Activated CD8-positive, alpha-beta memory T cell treated with anti-CD3 and anti-CD28 coated beads for 4 hours (primary cell): Measurements from ENCODE around the gene ALX1.
"Not testable (repeated sequence)": the region's sequence is repeated elsewhere in the genome, so short reads cannot be mapped to it uniquely, and the experiment has no call there.

ENCODE experiments used
- DNase-seq, 2 donors: peaks; one replicate each; pipeline ENCODE4 v3.0.0-alpha.2; 2020; ENCODE audit warnings: low read depth in 2 of 2

The ALX1 gene

DNA sequence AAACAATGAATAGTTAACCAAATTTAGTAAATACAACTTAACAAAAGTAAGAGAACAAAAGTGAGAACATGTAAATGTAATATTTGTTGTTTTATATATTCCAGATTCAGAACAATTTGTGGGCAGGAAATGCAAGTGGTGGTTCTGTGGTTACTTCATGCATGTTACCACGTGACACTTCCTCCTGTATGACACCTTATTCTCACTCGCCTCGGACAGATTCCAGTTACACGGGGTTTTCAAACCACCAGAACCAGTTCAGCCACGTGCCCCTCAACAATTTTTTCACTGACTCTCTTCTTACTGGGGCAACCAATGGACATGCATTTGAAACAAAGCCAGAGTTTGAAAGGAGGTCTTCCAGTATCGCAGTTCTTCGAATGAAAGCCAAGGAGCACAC, 21.0 kb downstream of the ALX1 start:
- DNase-seq, result no peak

DNA sequence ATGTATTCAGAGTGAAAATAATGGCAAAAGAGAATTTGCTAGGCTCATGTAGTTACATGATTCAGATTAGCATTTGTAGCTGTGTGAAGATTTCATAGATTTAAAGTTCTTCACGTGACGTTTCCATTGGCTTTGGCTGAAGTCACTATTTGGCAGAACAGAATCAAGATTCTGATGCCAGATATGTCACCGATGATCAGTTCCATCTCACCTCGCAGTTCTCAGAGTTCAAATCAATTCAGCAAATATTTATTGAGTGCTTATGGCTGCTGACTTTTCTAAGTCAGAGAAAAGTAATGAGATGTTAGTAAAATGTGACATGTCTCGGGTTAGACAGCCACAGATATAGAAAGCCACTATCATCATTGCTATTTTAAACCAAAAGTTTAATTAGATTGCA, 28.4 kb downstream of the ALX1 start:
- DNase-seq, result no peak

DNA sequence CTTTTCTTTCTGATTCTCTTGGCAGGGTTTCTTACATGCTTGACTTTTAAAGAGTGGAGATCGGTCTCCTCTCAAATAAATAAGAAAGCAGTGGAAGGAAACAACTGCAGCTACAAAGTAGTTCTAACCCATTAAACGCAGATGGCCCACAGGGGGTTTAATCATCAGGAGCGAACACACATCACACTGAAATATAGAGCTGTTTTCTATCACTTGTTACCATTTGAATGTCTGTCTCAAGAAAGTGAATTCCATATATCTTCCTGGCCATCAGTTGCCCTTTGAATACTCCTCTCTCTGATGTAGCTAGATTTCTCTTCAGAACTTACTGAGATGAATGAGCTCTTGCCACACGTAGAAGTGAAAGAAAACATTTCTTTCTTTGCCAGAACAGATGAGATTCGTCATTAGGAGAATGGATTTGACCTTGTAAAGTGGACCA, 29.1 kb downstream of the ALX1 start:
- no peak for DNase-seq

DNA sequence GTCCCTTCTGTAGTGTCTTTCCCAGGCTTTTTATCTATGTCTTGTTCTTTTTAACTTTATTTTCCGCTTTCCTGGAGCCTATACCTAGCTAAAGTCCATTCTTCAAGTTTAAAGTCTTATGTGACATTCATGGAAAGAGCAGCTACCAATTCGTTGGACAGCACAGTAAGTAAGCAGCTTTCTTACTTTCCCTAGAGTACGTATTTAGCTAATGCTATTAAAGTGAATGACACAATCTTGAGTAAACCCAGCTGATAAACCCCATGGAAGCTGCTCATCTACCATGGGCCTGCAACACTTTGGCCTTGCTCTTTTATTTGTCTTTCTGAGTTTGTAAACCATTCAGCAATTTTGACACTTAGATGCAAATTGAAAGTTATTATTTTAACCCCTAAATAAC, 30.0 kb downstream of the ALX1 start:
- no peak for DNase-seq

DNA sequence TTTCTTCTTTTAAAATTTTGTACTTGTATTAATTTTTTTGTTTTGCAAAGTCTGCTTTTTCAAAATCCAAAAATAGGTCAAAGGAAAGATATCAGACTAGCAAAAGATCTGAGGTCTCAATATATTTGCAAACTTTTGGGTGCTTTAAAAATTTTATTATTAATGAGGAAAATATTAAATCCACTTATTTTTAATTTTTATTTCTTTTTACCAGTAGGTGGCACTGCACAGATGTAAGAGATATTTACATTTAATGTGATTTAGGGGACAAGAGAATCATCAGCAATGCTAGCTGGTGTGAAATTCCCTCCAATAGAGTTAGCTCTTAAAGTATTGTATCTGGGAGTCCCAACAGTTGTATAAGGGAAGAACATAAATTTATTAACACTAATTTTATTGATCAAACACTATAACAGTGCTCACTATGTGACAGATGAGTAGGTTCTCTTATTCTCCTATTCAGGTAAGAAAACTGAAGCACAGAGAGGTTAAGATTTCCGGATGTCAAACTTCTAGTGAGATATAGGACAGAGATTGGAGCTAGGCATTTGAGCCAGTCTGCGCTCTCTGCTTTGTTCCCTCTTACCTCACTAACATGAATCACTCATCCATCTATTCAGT, 30.5 kb downstream of the ALX1 start:
- no peak for DNase-seq

DNA sequence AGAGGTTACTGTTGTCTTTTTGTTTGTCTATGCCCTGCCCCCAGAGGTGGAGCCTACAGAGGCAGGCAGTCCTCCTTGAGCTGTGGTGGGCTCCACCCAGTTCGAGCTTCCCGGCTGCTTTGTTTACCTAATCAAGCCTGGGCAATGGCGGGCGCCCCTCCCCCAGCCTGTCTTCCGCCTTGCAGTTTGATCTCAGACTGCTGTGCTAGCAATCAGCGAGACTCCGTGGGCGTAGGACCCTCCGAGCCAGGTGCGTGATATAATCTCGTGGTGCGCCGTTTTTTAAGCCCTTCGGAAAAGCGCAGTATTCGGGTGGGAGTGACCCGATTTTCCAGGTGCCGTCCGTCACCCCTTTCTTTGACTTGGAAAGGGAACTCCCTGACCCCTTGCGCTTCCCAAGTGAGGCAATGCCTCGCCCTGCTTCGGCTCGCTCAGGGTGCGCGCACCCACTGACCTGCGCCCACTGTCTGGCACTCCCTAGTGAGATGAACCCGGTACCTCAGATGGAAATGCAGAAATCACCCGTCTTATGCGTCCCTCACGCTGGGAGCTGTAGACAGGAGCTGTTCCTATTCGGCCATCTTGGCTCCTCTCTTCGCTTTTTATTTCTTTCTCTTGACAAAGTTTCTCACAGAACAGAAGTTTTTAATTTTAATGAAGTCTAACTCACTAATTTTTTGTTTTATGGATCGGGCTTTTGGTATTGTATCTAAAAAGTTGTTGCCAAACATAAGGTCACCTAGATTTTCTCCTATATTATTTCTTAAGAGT, 38.0 kb downstream of the ALX1 start:
- not testable (repeated sequence) for DNase-seq

DNA sequence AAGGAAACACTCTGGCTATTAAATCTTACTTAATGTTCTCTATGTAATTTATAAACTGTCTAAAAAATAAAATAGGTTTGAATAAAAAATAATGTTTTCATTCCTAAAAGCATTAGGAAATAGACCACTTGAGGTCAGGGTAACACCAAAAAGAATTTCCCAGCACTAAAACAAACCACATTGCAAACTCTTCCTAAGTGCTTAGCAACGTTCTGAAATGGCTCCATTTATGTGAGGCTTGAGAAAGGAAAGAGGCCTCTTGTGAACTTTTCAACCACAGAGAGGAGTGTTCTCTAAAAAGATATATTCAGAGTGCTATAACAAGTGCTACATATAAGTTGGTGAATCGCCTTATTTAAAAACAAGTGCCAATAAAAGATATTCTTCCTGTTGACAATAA, 42.7 kb downstream of the ALX1 start:
- DNase-seq, result no peak

DNA sequence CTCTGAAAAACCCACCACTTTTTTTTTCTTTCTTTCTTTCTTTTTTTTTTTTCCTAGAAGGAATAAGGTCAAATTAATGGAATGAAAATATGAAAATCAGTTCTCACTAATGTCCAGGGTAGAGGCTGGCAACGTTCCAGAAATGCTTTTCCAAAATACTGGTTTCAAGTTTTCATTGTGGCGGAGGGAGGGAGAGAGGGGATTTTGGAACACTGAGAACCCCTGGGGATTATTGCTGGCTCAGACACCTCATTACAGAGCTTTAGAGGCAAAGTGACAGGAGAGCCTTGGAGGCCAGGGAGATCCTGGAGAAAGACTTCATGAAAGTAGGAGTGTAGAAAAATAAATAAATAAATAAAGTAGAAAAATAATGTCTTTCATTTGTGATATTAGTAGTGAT, 45.4 kb downstream of the ALX1 start:
- DNase-seq, result no peak

DNA sequence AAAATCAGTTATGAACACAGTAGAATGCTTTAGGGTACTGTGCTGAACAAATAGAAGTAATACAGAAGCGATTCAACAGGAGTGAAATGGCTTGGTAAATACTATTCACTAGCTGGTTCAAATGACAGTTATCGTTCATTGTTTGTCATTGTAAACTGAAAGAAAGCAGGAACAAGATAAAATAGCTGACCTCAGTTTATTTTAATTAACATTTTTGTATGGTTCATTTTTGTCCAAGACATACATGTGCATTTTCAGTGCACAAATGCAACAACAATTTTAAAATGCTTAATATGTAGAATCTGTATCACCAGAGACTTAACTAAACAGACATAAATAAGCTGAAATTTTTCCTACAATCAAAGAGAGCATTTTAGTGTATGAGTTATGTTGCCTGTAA, 49.9 kb downstream of the ALX1 start:
- no peak for DNase-seq

DNA sequence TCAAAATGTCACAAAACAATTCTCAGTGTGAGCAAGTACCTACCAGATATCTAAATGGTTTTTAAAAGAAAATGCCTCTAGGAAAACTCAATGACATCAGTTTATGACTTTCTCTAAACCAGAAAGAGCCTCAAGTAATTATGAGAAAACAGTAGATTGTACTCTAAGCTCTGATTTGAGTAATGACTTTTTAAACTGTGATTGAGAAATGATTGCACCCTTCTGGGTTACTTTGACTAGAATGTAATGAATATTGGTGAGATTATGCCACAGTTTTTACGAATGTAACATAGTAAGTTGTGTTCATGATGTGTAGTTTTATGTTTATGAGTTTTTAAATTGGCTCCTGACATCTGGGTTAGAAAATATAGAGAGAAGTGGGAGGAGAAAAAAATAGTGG, 68.8 kb downstream of the ALX1 start:
- no peak for DNase-seq

DNA sequence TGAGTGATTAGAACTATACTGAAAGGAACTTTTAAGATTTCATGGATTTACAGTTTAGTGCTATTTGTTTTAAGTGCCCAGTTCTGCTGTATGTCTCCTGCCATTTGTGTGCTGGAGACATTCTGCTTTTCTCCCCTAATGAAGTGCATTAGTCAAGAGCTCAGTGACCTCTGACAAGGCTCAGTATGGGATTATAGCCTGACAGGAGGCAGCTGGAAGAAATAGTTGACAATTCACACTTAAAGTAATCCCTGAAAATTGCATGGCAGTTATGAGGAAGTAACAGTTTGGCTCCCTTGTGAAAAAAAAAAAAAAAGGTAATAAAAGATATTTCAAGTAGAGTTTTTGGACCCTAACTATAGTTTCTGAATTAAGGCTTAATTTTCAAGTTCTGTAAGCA, 70.3 kb downstream of the ALX1 start:
- DNase-seq, result no peak
